ENCODE measurements around the gene SEMA3C.
A peak's percentile ranks its signal among the peaks of the same experiment; 100 is the strongest.

Gene SEMA3C

DNA sequence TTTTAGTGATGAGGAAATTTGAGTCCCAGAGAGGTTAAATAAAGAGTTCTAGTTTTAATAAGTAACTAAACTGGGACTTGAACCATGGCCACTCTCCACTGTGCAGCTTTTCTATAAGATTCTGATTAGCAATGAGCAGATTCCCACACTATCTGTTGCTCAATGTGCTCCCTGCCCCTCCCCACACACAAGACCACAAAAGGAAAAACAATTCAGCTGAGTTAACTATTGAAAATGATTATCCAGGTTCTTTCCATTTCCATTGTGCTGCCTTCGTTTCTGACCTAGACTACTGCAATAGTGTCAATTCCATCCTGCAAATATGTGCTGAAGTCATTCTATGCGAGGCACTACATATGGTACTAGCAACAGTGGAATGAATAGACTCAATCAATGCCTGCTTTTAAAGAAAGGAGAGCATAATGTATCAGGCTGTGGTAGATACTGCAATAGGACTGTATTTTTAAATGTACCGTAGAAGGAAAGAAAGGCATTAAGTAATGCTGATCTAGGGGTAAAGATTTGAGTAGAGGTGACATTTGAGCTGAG lies 97.0 kb downstream of the SEMA3C start:
- no peak for DNase-seq

DNA sequence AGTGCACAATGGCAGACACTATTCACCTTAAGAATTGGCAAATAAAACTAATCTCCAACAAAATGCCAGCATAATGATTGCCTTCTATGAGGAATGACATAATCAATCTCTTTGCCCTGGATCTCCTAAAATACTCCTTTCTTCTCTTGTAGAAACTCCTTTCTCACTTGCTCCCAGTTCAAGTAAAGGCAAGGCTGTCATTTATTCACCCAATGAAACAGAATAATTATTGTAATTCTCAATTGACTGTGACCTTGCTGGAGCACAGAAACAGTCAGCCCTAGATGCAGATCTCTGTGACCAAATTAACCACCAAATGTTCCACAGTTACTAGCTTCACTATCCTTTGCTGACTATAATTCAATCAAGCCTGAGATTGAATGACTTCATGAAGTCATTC lies 99.3 kb downstream of the SEMA3C start:
- no peak for DNase-seq

DNA sequence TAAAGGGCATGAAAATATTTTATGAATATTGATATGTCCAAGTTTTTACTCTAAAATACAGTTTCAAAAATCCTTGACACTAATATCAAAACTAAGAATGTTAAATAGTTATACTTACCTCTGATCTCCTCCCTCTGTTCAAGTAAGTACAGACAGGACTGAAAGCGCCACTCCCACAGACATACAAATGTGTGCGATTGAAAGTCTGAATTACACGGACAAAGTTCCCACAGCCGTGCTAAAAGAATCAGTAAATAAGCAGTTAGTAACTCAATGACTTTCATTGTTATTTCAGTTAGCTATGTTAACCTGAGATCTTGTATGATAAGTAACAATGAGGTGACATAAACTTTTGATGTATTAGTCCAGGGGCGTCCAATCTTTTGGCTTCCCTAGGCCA lies 100.7 kb downstream of the SEMA3C start:
- no peak for DNase-seq

DNA sequence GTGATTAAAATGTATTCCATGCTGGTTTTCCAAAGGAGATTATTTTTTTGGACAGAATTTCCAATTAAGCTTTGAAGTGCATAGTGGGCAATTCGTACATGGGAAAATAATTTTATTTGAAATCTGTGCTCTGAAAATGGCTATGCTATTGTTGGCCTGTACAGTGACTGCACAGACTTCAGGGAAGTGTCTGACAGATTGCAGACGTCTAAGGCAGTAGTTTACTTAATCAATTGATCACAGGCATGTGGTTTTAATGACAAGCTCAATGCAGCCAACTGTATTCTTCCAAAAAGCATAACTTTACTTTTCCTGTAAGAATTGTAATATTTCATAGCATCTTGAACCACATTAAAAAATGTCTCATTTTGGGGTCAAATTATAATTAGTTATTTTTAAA lies 102.0 kb downstream of the SEMA3C start:
- no peak for DNase-seq

- DNase-seq: no peak
Observed at GRCh38 chr7:80815733-80816132, 103.1 kb downstream of the SEMA3C start.

DNA sequence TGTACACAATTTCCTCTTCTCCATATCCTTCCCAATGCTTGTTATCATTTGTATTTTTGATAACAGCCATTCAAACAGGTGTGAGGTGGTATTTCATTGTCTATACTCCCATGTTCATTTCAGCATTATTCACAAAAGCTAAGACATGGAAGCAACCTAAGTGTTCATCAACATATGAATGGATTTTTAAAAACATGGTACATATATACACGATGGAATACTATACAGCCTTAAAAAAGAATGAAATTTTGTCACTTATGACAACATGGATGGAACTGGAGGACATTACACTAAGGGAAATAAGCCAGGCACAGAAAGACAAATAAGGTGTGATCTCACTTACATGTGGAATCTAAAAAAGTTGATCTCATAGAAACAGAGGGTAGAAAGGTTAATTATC lies 109.3 kb downstream of the SEMA3C start:
- no peak for DNase-seq

DNA sequence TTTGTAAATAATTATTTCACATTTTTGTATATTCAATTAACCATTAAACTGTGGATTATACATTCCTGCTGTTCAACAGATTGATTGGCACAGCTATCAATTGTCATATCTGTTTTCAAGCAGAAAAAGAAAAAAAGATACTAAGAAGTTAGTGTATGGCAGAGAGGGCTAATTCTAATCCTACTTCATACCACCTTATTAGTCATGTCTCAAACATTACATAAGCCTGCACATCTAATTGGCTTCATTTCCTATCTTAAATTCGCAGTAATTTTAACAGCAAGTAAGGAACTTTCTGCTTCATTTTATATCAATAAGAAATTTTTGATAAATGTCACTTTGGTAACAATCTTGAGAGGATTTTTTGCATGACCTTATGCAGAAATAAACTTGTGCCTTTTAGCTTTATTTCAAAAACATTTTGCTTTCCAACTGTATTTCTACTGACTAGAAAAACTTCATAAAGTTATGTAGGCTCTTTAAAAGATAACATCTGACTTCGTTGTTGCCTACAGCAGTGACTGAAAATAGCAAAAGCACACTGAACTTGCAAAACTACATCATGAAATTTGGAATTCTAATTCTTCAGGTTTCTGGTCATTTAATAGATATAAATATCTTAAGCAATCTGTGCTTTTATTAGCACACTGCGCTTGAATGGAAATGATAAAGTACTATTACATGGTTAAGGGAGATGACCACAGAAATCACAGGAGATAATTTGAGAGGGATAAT lies 111.5 kb downstream of the SEMA3C start:
- no peak for DNase-seq

- no peak for DNase-seq
Observed at GRCh38 chr7:80806663-80807062, 112.2 kb downstream of the SEMA3C start.

DNA sequence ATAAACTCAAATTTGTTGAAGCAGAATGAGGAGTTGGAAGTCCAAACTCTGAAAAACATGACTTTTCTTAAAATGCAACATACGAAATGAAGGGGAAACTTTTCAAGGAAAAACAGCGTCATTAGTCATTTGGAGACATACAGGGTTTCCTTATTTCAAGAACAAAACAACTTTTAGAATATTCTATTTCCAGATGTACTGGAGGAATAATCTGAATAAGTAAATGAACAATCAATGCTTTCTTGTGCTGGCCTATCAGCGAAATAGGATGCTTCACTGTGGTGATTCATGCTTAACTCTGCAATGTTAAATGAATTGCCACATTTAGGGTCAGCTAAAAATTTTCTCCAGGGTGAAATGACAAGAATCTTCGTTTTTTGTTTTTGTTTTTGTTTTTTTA lies 114.3 kb downstream of the SEMA3C start:
- no peak for DNase-seq

GRCh38 chr7:80802527-80802926 lies 116.3 kb downstream of the SEMA3C start:
- DNase-seq: no peak

- DNase-seq: no peak
Observed at GRCh38 chr7:80794631-80795573, 123.9 kb downstream of the SEMA3C start.

DNA sequence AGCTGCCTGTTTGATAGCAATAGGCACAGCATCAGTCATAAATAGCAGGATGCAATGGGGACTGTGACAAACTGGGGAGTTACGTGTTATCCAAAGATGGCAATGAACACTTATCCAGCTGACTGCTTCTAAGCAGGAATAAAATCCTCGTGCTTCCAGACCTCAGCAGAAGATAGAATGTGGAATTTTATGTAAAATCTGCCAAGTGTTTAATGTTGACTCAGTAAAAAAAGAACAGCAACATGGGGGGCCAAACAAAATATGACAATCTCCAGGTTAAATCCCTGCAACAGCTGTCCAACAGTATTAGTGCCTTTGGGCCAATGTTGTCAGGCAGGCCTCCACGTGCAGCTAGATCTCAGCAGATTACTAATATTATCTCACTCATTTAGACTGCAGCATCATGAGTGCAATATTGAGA lies 127.3 kb downstream of the SEMA3C start:
- DNase-seq: no peak

GRCh38 chr7:80790877-80791276 lies 128.0 kb downstream of the SEMA3C start:
- no peak for DNase-seq

DNA sequence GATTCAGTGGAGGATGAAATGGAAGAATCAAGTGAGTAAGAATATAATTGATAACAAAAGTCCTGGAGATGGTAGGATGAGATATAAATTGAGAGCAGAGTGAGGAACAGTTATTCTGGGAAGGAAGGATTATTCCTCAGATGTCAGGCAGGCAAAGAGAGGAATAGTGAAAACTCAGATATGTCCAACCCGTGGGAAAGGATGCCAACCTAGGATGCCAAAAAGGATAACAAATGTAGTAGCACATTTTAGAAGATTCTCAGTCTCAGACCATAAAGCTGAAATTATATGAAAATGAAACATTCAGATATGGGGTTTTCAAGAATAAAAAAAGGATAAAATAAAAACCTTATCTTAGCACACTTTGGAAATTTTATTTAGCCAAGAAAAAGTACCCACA lies 131.1 kb downstream of the SEMA3C start:
- DNase-seq: no peak

GRCh38 chr7:80785961-80786536 lies 132.8 kb downstream of the SEMA3C start:
- no peak for DNase-seq

- DNase-seq: no peak
Observed at GRCh38 chr7:80785276-80785675, 133.6 kb downstream of the SEMA3C start.

DNA sequence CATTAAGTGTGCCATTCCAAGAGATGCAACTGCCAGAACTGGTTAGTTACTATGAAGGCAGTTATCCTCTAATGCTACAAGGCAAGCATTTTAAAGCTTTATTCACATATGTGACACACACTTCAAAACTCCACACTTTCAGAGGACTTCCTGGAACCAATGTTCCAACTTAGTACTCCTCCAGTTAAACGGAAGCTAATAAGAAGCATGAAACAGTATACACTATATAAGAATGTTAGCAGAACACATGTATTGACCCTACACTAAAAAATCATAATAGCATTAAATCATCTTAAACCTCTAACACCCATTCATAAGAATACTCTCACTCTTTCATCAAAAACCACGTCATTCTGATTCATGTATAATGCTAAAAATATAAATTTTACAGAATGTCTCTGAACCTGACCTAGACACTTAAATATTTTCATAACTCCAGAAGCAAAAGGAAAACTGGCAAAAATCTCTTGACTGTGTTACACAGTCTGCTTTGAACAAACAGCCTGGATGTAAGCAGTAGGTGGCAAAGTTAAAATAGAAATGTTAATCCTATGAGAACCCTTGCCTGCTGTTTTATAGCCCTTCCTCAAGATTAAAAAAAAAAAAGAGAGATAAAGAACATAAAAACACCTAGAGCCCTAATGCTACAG lies 135.0 kb downstream of the SEMA3C start:
- no peak for DNase-seq

GRCh38 chr7:80783186-80783677 lies 135.6 kb downstream of the SEMA3C start:
- no peak for DNase-seq

DNA sequence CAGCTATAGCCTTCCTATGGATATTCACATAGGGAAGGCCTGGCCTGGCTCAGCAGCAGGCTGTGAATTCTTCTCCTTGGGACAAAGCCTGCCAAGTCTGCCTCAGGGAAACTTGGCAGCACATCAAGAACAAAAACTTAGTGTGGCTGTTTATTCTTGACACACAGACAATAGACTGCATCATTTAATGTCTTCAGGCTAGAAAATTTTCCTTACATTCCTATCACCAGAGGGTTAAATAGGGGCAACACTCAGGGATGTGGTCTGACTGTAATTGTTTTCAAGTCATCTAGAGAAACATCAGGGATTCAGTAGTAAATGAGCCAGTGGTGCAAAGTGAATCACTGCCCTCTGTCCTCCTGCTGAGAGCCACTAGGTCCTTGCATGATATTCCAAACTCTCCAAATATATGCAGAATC lies 137.3 kb downstream of the SEMA3C start:
- DNase-seq: peak in 2 of 14 donors; percentile 7 to 10

DNA sequence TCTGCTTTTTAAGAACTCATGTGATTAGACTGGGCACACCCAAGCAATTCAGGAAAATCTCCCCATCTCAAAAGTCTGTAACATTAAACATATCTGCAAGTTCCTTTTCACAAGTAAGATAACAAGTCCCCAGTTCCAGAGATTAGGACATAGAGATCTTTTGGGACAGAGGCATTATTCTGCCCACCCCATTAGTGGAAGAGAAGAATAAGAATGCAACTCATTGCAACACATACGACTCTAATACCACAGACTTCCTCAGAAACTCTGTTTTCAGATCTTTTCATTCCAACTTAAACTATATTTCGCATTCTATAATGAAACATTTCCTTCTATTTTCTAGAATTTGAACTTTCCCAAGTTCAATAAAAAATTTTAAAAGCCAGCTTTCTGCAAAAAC lies 137.7 kb downstream of the SEMA3C start:
- DNase-seq: no peak

DNA sequence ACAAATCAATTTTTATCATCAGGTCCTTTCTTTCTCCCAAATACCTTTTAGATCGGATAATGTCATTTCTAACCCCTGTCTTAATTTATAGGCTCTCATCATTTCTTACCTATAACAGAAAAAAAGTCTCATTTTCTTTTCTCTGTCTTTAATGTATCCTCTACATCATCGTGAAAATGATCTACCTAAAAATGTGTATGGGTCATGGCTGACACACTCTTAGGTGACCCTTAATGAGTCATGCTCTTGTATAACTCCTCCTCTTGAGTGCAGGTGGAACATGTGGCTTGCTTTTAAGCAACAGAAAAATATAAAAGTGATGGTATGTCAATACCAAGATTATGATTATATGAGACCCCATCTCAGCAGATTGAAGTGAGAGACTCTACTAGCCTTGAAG lies 139.4 kb downstream of the SEMA3C start:
- DNase-seq: no peak

DNA sequence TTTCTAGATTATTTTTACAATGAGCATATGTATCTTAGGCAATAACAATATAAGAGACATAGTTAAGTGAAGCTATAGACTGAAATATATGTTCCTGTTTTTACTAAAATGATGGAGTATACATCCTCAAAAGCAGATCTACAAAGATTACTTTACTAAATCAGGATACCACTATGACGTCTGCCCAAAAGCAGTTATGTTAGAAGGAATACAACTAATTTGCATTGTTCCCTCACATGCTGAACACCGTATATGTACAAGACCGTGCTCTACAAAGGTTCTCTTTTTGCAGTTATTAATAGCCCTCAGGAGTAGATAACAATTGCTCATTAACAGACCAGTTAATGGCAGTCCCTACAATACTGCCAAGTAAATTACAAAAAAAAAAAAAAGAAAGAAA lies 143.0 kb downstream of the SEMA3C start:
- DNase-seq: no peak
